ENCODE data around the gene PIN4.

DNA sequence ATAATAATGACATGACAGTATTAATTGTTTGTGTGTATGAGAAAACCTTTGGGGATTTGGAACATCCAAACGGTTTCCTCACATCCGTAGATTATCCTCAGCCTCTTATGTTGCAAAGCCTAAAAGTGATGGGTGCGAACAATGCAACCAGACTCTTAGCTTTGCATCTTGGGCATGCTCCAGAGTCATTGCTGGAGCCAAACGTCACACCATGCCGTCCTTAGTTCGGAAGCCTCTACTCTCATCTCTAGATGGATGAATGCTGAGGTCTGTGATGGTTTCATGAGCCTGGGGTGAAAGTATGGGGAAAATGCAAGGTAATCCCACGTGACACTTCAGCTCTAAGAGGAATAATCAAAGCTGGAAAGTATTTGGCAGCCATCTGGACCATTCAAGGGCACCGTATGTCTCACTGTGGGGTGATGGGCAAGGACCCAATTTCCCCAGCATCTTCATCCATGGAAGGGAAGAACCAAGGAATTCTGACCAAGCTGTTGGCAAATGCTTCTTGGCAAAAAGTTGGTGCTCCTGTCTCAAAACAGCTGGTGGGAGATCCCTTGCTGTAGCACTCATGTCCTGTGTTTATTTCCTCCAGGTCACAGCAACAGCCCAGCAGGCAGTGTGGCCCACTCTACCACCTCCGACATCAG is 43.6 kb upstream of the PIN4 start:
- no peak for TF ChIP-seq POLR2AphosphoS5 (IDR thresholded peaks at IDR 0.05)
- TF ChIP-seq POLR2A (IDR thresholded peaks at IDR 0.05), result no peak
- TF ChIP-seq, protein P1, sequence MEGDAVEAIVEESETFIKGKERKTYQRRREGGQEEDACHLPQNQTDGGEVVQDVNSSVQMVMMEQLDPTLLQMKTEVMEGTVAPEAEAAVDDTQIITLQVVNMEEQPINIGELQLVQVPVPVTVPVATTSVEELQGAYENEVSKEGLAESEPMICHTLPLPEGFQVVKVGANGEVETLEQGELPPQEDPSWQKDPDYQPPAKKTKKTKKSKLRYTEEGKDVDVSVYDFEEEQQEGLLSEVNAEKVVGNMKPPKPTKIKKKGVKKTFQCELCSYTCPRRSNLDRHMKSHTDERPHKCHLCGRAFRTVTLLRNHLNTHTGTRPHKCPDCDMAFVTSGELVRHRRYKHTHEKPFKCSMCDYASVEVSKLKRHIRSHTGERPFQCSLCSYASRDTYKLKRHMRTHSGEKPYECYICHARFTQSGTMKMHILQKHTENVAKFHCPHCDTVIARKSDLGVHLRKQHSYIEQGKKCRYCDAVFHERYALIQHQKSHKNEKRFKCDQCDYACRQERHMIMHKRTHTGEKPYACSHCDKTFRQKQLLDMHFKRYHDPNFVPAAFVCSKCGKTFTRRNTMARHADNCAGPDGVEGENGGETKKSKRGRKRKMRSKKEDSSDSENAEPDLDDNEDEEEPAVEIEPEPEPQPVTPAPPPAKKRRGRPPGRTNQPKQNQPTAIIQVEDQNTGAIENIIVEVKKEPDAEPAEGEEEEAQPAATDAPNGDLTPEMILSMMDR (IDR thresholded peaks at IDR 0.05), result no peak
